ENCODE data around the gene OR1E2.

GRCh38 chr17:3411070-3411469 lies 22.6 kb downstream of the OR1E2 start, which contains the start of gene OR3A3:
- TF ChIP-seq, protein P1, sequence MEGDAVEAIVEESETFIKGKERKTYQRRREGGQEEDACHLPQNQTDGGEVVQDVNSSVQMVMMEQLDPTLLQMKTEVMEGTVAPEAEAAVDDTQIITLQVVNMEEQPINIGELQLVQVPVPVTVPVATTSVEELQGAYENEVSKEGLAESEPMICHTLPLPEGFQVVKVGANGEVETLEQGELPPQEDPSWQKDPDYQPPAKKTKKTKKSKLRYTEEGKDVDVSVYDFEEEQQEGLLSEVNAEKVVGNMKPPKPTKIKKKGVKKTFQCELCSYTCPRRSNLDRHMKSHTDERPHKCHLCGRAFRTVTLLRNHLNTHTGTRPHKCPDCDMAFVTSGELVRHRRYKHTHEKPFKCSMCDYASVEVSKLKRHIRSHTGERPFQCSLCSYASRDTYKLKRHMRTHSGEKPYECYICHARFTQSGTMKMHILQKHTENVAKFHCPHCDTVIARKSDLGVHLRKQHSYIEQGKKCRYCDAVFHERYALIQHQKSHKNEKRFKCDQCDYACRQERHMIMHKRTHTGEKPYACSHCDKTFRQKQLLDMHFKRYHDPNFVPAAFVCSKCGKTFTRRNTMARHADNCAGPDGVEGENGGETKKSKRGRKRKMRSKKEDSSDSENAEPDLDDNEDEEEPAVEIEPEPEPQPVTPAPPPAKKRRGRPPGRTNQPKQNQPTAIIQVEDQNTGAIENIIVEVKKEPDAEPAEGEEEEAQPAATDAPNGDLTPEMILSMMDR (IDR thresholded peaks at IDR 0.05 in 8 of 11, conservative IDR thresholded peaks at IDR 0.05 in 3 of 11): no peak
- TF ChIP-seq POLR2A (IDR thresholded peaks at IDR 0.05): no peak
